OCI-LY3 (cell line): Measurements from ENCODE around the gene LOXHD1.

Source experiments
- H2AFZ ChIP-seq: fragments of 200-600, 300-600 bp; shearing (Covaris generic); 2 replicates; pipeline ENCODE4 v1.6.0; 2014; ENCODE audit warnings: antibody characterized with exemption, low read depth, low read length
- H3K27ac ChIP-seq: fragments of 200-600, 300-600 bp; sonication (generic); 2 replicates; pipeline ENCODE4 v1.5.1; 2014; ENCODE audit warnings: mild to moderate bottlenecking, low read length, moderate library complexity, mixed read lengths
- H3K27me3 ChIP-seq: fragments of 200-600, 300-600 bp; sonication (generic); 2 replicates; pipeline ENCODE4 v1.6.1; 2014; ENCODE audit warnings: low read depth, low read length, mixed read lengths
- H3K36me3 ChIP-seq: fragments of 200-600, 300-600 bp; sonication (generic); replicated peaks from 2 replicates; pipeline ENCODE3; 2014; ENCODE audit warnings: low read depth, low read length, mixed read lengths
- H3K4me1 ChIP-seq: fragments of 300-600, 200-600 bp; sonication (generic); 2 replicates; pipeline ENCODE4 v1.6.1; 2014; ENCODE audit warnings: low read length, mixed read lengths
- H3K4me2 ChIP-seq: fragments of 200-600, 300-600 bp; sonication (generic); 2 replicates; pipeline ENCODE4 v1.6.1; 2014; ENCODE audit warnings: low read length, mixed read lengths
- H3K4me3 ChIP-seq: fragments of 300-600, 200-600 bp; sonication (generic); 2 replicates; pipeline ENCODE4 v1.5.1; 2014; ENCODE audit warnings: antibody characterized with exemption, mild to moderate bottlenecking, low read length, moderate library complexity
- H3K79me2 ChIP-seq: fragments of 300-600, 200-600 bp; shearing (Covaris generic); 2 replicates; pipeline ENCODE4 v1.6.1; 2014; ENCODE audit warnings: mild to moderate bottlenecking, low read length, mixed read lengths
- H3K9ac ChIP-seq: fragments of 300-600, 200-600 bp; shearing (Covaris generic); 2 replicates; pipeline ENCODE4 v1.6.0; 2014; ENCODE audit warnings: mild to moderate bottlenecking, low read length, moderate library complexity
- H3K9me3 ChIP-seq: fragments of 200-600, 300-600 bp; shearing (Covaris generic); 2 replicates; pipeline ENCODE4 v1.6.1; 2014; ENCODE audit warnings: low read length, mixed read lengths; ENCODE audit not compliant: insufficient read depth
- H4K20me1 ChIP-seq: fragments of 200-600, 300-600 bp; sonication (generic); 2 replicates; pipeline ENCODE4 v1.6.1; 2016; ENCODE audit warnings: low read length, mixed read lengths; ENCODE audit not compliant: insufficient read depth
- CTCF ChIP-seq: fragments of 200-600, 300-600 bp; sonication (generic); IDR thresholded peaks from 2 replicates; pipeline ENCODE4 v1.5.1; 2014; ENCODE audit warnings: antibody characterized with exemption, low read length, low read depth
- EZH2phosphoT487 ChIP-seq: fragments of 200-600 bp; shearing (Covaris generic); IDR thresholded peaks from 2 replicates; pipeline ENCODE4 v1.6.1; 2018; ENCODE audit warnings: antibody characterized with exemption, mixed run types, low read depth

Gene LOXHD1

GRCh38 chr18:46625069-46625468, 32.0 kb downstream of the LOXHD1 start:
- no peak overlapping the region for H3K9ac ChIP-seq
- no peak overlapping the region for H3K27ac ChIP-seq
- no peak overlapping the region for H3K4me3 ChIP-seq
- peaks cover 29% of the 10 kb centered on the region for H3K27me3 ChIP-seq
- no peak for TF ChIP-seq CTCF
- H3K4me2 ChIP-seq, result no peak overlapping the region
- no peaks in the 10 kb centered on the region for H3K4me1 ChIP-seq
- no peak overlapping the region for H2AFZ ChIP-seq
- H4K20me1 ChIP-seq, result no peaks in the 10 kb centered on the region
- H3K36me3 ChIP-seq, result no peaks in the 10 kb centered on the region
- H3K79me2 ChIP-seq, result no peaks in the 10 kb centered on the region
- no peaks in the 10 kb centered on the region for H3K9me3 ChIP-seq

GRCh38 chr18:46624127-46624526, 32.9 kb downstream of the LOXHD1 start:
- Histone ChIP-seq H3K79me2 (no peaks in the 10 kb centered on the region), H3K4me2 (no peak overlapping the region), H3K4me3 (no peak overlapping the region), H3K4me1 (no peaks in the 10 kb centered on the region), H3K9me3 (no peaks in the 10 kb centered on the region), H2AFZ (no peak overlapping the region), H3K9ac (no peak overlapping the region), H4K20me1 (no peaks in the 10 kb centered on the region), H3K27me3 (peaks cover 37% of the 10 kb centered on the region), H3K27ac (no peak overlapping the region), H3K36me3 (no peaks in the 10 kb centered on the region)
- TF ChIP-seq EZH2phosphoT487 (no peak), CTCF (no peak)

- Histone ChIP-seq H3K27ac (no peak overlapping the region), H3K36me3 (no peaks in the 10 kb centered on the region), H3K27me3 (peaks cover 43% of the 10 kb centered on the region), H3K4me3 (no peak overlapping the region), H3K4me2 (no peak overlapping the region), H3K9ac (no peak overlapping the region), H3K9me3 (no peaks in the 10 kb centered on the region), H3K4me1 (no peaks in the 10 kb centered on the region), H3K79me2 (no peaks in the 10 kb centered on the region), H2AFZ (no peak overlapping the region), H4K20me1 (no peaks in the 10 kb centered on the region)
- TF ChIP-seq CTCF (no peak), EZH2phosphoT487 (no peak)
Observed at GRCh38 chr18:46623541-46623940, 33.5 kb downstream of the LOXHD1 start.

- Histone ChIP-seq H3K27ac (no peak overlapping the region), H2AFZ (no peak overlapping the region), H3K36me3 (no peaks in the 10 kb centered on the region), H3K4me1 (no peaks in the 10 kb centered on the region), H4K20me1 (no peaks in the 10 kb centered on the region), H3K4me3 (no peak overlapping the region), H3K4me2 (no peak overlapping the region), H3K9ac (no peak overlapping the region), H3K79me2 (no peaks in the 10 kb centered on the region), H3K27me3 (peaks cover 43% of the 10 kb centered on the region), H3K9me3 (no peaks in the 10 kb centered on the region)
- no peak for TF ChIP-seq EZH2phosphoT487
- TF ChIP-seq CTCF, result peak; percentile 61
Observed at GRCh38 chr18:46622999-46623398, 34.0 kb downstream of the LOXHD1 start.
